H1 (cell line): ENCODE measurements around the gene RNGTT. TPM values are rescaled to one million over a fixed set of nuclear protein-coding genes. Genes with fewer than 3 reads are reported as not detected.

Source experiments
- CTCF ChIA-PET: fragments of 300-600 bp; sonication (Branson Sonifier 250); formaldehyde crosslinking; loops from one replicate; lab custom pipeline; 2021; ENCODE audit not compliant: partially characterized antibody; lab: Charles Lee
- POLR2A ChIA-PET: fragments of 300-600 bp; sonication (Branson Sonifier 250); formaldehyde crosslinking; loops from one replicate; lab custom pipeline; 2021; ENCODE audit warnings: inconsistent platforms; ENCODE audit not compliant: partially characterized antibody; lab: Charles Lee
- DNase-seq, 2 experiments: peaks; one replicate each; pipeline versions ENCODE4 v3.0.0 to v3.0.0-alpha.2; 2010 to 2022; ENCODE audit warnings: low spot score in 2 of 2, low read depth in 1 of 2, mixed read lengths in 1 of 2
- FAIRE-seq: peaks from 2 replicates; lab custom pipeline; 2011; peaks lifted over from hg19 to GRCh38; lab: Jason Lieb, UNC
- H2AFZ ChIP-seq: 2 replicates; pipeline ENCODE4 v1.8.1; 2012; ENCODE audit warnings: low read length, inconsistent platforms
- H2AK5ac ChIP-seq: 2 replicates; pipeline ENCODE4 v1.6.1; 2013; ENCODE audit warnings: low read depth, low read length
- H2BK120ac ChIP-seq: replicated peaks from 2 replicates; pipeline ENCODE3; 2013; ENCODE audit warnings: low read depth, low read length, inconsistent platforms
- H2BK12ac ChIP-seq: 2 replicates; pipeline ENCODE4 v1.6.1; 2013; ENCODE audit warnings: low read depth, low read length
- H2BK15ac ChIP-seq: 2 replicates; pipeline ENCODE4 v1.6.1; 2013; ENCODE audit warnings: low read length
- H2BK20ac ChIP-seq: 2 replicates; pipeline ENCODE4 v1.6.1; 2013; ENCODE audit warnings: low read length
- H2BK5ac ChIP-seq: 2 replicates; pipeline ENCODE4 v1.6.1; 2013; ENCODE audit warnings: low read depth, low read length
- H3K14ac ChIP-seq: 2 replicates; pipeline ENCODE4 v1.6.1; 2013; ENCODE audit warnings: inconsistent platforms; ENCODE audit not compliant: insufficient read length
- H3K18ac ChIP-seq: 2 replicates; pipeline ENCODE4 v1.6.1; 2013; ENCODE audit warnings: low read length; ENCODE audit errors: extremely low read depth
- H3K23ac ChIP-seq: 2 replicates; pipeline ENCODE4 v1.6.1; 2013; ENCODE audit warnings: inconsistent platforms; ENCODE audit not compliant: insufficient read length
- H3K23me2 ChIP-seq: 2 replicates; pipeline ENCODE4 v1.6.1; 2013; ENCODE audit warnings: low read depth, low read length
- H3K27ac ChIP-seq: 2 replicates; pipeline ENCODE4 v1.6.1; 2011; ENCODE audit warnings: low read depth, low read length, inconsistent platforms
- H3K27me3 ChIP-seq, 4 experiments: replicated peaks in 1 of 4; 1 replicate in 1 of 4; 2 replicates in 3 of 4; pipeline versions ENCODE4 v1.6.1 to v1.8.1; 2011 to 2013; ENCODE audit warnings: low read length in 3 of 4, mild to moderate bottlenecking in 3 of 4, inconsistent platforms in 2 of 4, mixed read lengths in 2 of 4, moderate library complexity in 1 of 4; ENCODE audit not compliant: control insufficient read depth in 3 of 4, insufficient read depth in 3 of 4; ENCODE audit errors: extremely low read depth in 1 of 4
- H3K36me3 ChIP-seq, 4 experiments: 2 replicates each; pipeline versions ENCODE4 v1.6.1 to v1.8.1; 2011 to 2013; ENCODE audit warnings: mild to moderate bottlenecking in 4 of 4, low read length in 3 of 4, moderate library complexity in 2 of 4, control low read depth in 1 of 4, inconsistent platforms in 1 of 4; ENCODE audit not compliant: insufficient read depth in 4 of 4, control insufficient read depth in 2 of 4
- H3K4ac ChIP-seq: replicated peaks from 2 replicates; pipeline ENCODE3; 2013; ENCODE audit warnings: low read length, low read depth, mixed read lengths, inconsistent platforms; ENCODE audit not compliant: insufficient read length
- H3K4me1 ChIP-seq, 4 experiments: replicated peaks in 1 of 4; 1 replicate in 1 of 4; 2 replicates in 3 of 4; pipeline versions ENCODE4 v1.6.1 to v1.8.1; 2011 to 2013; ENCODE audit warnings: low read length in 3 of 4, inconsistent platforms in 2 of 4, mixed read lengths in 1 of 4; ENCODE audit not compliant: insufficient read depth in 4 of 4, control insufficient read depth in 3 of 4
- H3K4me2 ChIP-seq, 2 experiments: 2 replicates each; pipeline versions ENCODE4 v1.6.1 to v1.8.1; 2011 to 2013; ENCODE audit warnings: low read depth in 2 of 2, low read length in 2 of 2, control low read depth in 1 of 2, inconsistent platforms in 1 of 2, mild to moderate bottlenecking in 1 of 2; ENCODE audit not compliant: insufficient read depth in 1 of 2
- H3K4me3 ChIP-seq, 4 experiments: fragments of 200-600, 300-600 bp in 1 of 4; sonication (generic), shearing (Covaris generic), sonication (Bioruptor Twin) in 1 of 4; 2 replicates each; pipeline versions ENCODE4 v1.5.1 to v1.8.1; 2011 to 2016; ENCODE audit warnings: low read length in 4 of 4, low read depth in 3 of 4, control low read depth in 2 of 4, inconsistent platforms in 2 of 4, mild to moderate bottlenecking in 2 of 4, mixed read lengths in 1 of 4, moderate library complexity in 1 of 4; ENCODE audit not compliant: insufficient read depth in 2 of 4; ENCODE audit errors: extremely low read depth in 1 of 4
- H3K56ac ChIP-seq: replicated peaks from 2 replicates; pipeline ENCODE3; 2013; ENCODE audit warnings: low read depth, mild to moderate bottlenecking, mixed read lengths, low read length, inconsistent platforms; ENCODE audit not compliant: insufficient read length
- H3K79me1 ChIP-seq: 2 replicates; pipeline ENCODE4 v1.6.1; 2013; ENCODE audit warnings: low read depth, low read length, control low read depth
- H3K79me2 ChIP-seq, 2 experiments: 2 replicates each; pipeline versions ENCODE4 v1.6.1 to v1.8.1; 2012 to 2013; ENCODE audit warnings: low read length in 2 of 2, mild to moderate bottlenecking in 2 of 2, inconsistent platforms in 1 of 2; ENCODE audit not compliant: insufficient read depth in 2 of 2, control insufficient read depth in 1 of 2
- H3K9ac ChIP-seq, 4 experiments: replicated peaks in 1 of 4; 1 replicate in 1 of 4; 2 replicates in 3 of 4; pipeline versions ENCODE4 v1.6.1 to v1.8.1; 2011 to 2013; ENCODE audit warnings: low read depth in 3 of 4, low read length in 3 of 4, control low read depth in 2 of 4, mild to moderate bottlenecking in 2 of 4, moderate library complexity in 2 of 4, inconsistent platforms in 1 of 4; ENCODE audit errors: extremely low read depth in 1 of 4
- H3K9me3 ChIP-seq, 2 experiments: 2 replicates each; pipeline versions ENCODE4 v1.6.1 to v1.8.1; 2012 to 2013; ENCODE audit warnings: mild to moderate bottlenecking in 2 of 2, moderate library complexity in 2 of 2, control low read depth in 1 of 2, inconsistent platforms in 1 of 2, low read depth in 1 of 2, low read length in 1 of 2, mixed read lengths in 1 of 2; ENCODE audit not compliant: insufficient read depth in 2 of 2
- H4K20me1 ChIP-seq, 2 experiments: replicated peaks in 1 of 2; 2 replicates each; pipeline versions ENCODE3 to v1.8.1; 2011 to 2013; ENCODE audit warnings: inconsistent platforms in 2 of 2, low read length in 2 of 2, mild to moderate bottlenecking in 1 of 2; ENCODE audit not compliant: insufficient read depth in 2 of 2, control insufficient read depth in 1 of 2
- H4K5ac ChIP-seq: 2 replicates; pipeline ENCODE4 v1.6.1; 2013; ENCODE audit warnings: low read length, low read depth, mixed read lengths, inconsistent platforms; ENCODE audit not compliant: insufficient read length
- H4K8ac ChIP-seq: 2 replicates; pipeline ENCODE4 v1.8.0; 2013; ENCODE audit warnings: mild to moderate bottlenecking, moderate library complexity, low read length, inconsistent platforms; ENCODE audit not compliant: insufficient read depth; ENCODE audit errors: extremely low read depth
- H4K91ac ChIP-seq: replicated peaks from 2 replicates; pipeline ENCODE3; 2013; ENCODE audit warnings: low read length, mixed read lengths, inconsistent platforms; ENCODE audit not compliant: insufficient read length
- EP300 ChIP-seq, 2 experiments: IDR thresholded peaks; 1 replicate in 1 of 2; 2 replicates in 1 of 2; pipeline ENCODE4 v1.6.1; 2011 to 2012; ENCODE audit warnings: low read depth in 2 of 2, low read length in 2 of 2, mild to moderate bottlenecking in 2 of 2, borderline replicate concordance in 1 of 2, inconsistent platforms in 1 of 2, moderate library complexity in 1 of 2
- ZNF274 ChIP-seq: IDR thresholded peaks from 2 replicates; pipeline ENCODE4 v1.7.0; 2012; ENCODE audit warnings: low read length, borderline replicate concordance; ENCODE audit errors: extremely low read depth
- WGBS, 2 experiments: shearing (Covaris generic) in 1 of 2; methylation state at CpG; one replicate each; pipeline versions ENCODE4 v1.1.6 to v1.1.7; 2013 to 2015; ENCODE audit warnings: low lambda C conversion rate in 2 of 2, mixed read lengths in 2 of 2, inconsistent platforms in 1 of 2, low coverage in 1 of 2, missing lambda C conversion rate in 1 of 2; ENCODE audit not compliant: insufficient replicate concordance in 2 of 2, insufficient coverage in 1 of 2, insufficient read length in 1 of 2; ENCODE audit errors: extremely low coverage in 1 of 2, missing lambda C conversion rate in 1 of 2; 5-methylcytosine and 5-hydroxymethylcytosine counted together
- polyA plus RNA-seq, 7 experiments: library from polyadenylated mRNA; depleted of rRNA in 3 of 7; stranded (reverse) in 5 of 7; unstranded in 2 of 7; fragments of >200 nt in 5 of 7; fragments of 200-250 nt in 2 of 7; gene quantifications; 1 replicate in 5 of 7; 2 replicates in 1 of 7; 4 replicates in 1 of 7; pipeline versions ENCODE4 v1.2.1 to v1.2.3, GENCODE V29; 2011 to 2013; ENCODE audit warnings: missing spikeins in 2 of 7, mixed read lengths in 2 of 7
- total RNA-seq: library from RNA; stranded (reverse); fragmentation: NEBNext Ultra II Directional; extraction: Animal tissue kit (Norgen Biotek cat#: 25700); gene quantifications from 2 replicates; pipeline ENCODE4 v1.2.1, GENCODE V29; 2021

RNGTT gene
- total and polyA plus RNA-seq, 2 of the 8 experiments (the other 6 are each of a cell fraction or from before 2014, with no cell fraction given), result 3.6 to 21.2 TPM

DNA sequence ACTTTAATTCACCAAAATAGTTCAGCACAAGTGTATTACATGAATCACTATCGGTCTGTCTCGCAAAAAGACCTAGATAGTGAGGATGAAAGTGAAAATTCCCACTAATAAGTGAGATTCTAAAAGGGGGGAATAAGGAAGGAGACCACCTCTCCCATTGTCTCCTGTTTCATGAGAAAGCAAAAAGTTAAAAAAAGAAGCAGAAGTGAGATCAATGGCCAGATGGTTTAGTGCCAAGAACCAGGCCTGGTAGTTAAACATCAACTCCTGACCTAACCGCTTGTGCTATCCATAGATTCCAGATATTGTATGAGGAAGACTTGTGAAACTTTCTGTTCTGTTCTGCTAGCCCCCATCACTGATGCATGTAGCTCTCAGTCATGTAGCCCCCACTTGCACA lies 293.0 kb downstream of the RNGTT start:
- Histone ChIP-seq H3K9me3 (peaks cover 17 to 18% of the 10 kb centered on the region in 2 experiments; a peak in 2 of 4 replicates), H2BK12ac (no peak overlapping the region), H3K36me3 (peaks cover 0 to 7% (median 0%) of the 10 kb centered on the region in 4 experiments; a peak in 3 of 8 replicates), H2BK5ac (no peak overlapping the region), H3K14ac (no peak overlapping the region), H3K79me1 (no peaks in the 10 kb centered on the region), H3K27ac (no peak overlapping the region), H3K79me2 (no peaks in the 10 kb centered on the region), H3K9ac (no peak overlapping the region), H4K91ac (no peak overlapping the region), H2BK120ac (no peak overlapping the region), H3K4me1 (no peaks in the 10 kb centered on the region)
- no peak for TF ChIP-seq ZNF274
- TF ChIP-seq EP300 (IDR thresholded peaks at IDR 0.05; ENCODE audit: borderline replicate concordance in 1 of 2, low read depth in 2 of 2, low read length in 2 of 2), result peak in 1 of 2 experiments; percentile 81; a peak in 1 of 3 replicates
- TF ChIP-seq, all 59 proteins: peak for 1
- WGBS, 2 experiments, result 93% methylated on average over 3 of the region's 3 CpGs; no CpG with 5 or more reads in 1 of the 2 experiments
- Histone ChIP-seq H3K4ac (no peak overlapping the region), H3K23ac (no peak overlapping the region), H3K4me3 (no peak overlapping the region), H2BK15ac (no peak overlapping the region), H2AK5ac (no peak overlapping the region), H3K27me3 (no peaks in the 10 kb centered on the region), H3K4me2 (no peak overlapping the region), H3K23me2 (no peaks in the 10 kb centered on the region), H4K8ac (no peak overlapping the region), H4K5ac (no peak overlapping the region), H4K20me1 (no peaks in the 10 kb centered on the region), H2AFZ (no peak overlapping the region), H2BK20ac (no peak overlapping the region), H3K18ac (no peak overlapping the region), H3K56ac (no peak overlapping the region)
- CTCF ChIA-PET, result interaction anchor here (0.9 kb wide), 1 partner anchor 131 kb away, joined by 3 read pairs; no protein-coding TSS in a partner anchor
- POLR2A ChIA-PET, result no interaction called here
- no peak for DNase-seq
- no peak for FAIRE-seq
